LoVo (cell line): ENCODE measurements around the gene RABGAP1L.
"Not testable (repeated sequence)": the region's sequence is repeated elsewhere in the genome, so short reads cannot be mapped to it uniquely, and the experiment has no call there.

Experiments used
- DNase-seq: peaks from one replicate; pipeline ENCODE4 v3.0.0-alpha.2; 2016; ENCODE audit warnings: low spot score

The RABGAP1L gene

DNA sequence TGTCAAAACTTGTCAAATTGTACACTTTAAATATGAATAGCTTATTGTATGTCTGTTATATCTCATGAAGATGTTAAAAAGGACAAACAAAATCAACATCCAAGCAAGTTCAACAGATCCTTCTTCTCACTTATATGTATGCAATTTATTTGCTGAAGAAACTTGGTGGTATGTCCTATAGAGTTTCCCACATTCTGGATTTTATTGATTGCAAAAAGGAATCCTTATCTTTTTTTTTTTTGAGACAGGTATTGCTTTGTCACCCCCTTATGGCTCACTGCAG is 5.6 kb upstream of the RABGAP1L start:
- DNase-seq, result no peak

DNA sequence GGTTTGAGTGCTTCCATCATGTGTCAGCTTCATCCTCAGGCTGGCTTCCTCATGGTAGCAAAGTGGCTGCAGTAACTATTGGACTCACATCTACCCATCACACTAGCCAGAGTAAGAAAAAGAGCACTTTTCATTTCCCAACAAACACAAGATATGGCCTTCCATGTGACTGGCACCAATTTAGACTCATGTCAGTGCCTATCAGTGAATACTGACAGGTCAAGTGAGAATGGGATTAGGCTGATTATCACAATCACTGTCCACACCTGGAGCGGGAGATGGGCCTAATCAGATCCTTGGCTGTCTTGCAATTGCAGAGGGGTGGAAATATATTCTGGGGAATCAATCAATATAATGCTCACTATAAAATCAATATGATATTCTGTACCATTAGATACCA is 2.9 kb upstream of the RABGAP1L start:
- DNase-seq, result no peak

DNA sequence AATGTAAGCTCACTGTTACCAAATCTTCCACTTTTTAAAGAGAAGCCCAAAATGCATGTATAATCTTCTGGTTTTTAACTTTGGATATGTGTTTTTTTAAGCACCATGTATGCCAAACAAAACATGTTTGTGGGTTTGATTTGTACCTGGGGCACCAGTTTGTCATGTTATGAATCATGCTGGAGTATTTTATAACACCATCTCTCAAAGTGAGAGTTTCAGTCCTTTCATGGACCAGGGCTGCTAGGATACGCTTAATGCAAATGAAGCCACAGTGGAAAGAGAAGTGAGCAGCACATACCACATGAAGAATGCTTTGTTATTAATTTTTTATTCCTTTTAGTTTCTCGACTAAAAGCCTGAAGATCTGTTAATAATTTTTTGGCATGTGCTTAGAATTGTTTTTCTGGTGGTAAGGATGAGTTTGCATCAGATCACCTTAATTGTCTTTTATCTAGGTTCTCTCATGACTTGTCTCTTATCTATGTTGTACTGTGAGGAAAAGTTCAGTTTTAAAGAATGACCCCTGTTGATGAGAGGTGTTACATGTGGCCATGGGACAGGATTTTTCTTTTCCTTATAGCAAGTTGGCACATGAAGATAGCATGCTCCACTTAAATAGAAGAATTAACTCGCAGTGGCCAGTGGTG is 2.0 kb upstream of the RABGAP1L start:
- DNase-seq, result no peak

DNA sequence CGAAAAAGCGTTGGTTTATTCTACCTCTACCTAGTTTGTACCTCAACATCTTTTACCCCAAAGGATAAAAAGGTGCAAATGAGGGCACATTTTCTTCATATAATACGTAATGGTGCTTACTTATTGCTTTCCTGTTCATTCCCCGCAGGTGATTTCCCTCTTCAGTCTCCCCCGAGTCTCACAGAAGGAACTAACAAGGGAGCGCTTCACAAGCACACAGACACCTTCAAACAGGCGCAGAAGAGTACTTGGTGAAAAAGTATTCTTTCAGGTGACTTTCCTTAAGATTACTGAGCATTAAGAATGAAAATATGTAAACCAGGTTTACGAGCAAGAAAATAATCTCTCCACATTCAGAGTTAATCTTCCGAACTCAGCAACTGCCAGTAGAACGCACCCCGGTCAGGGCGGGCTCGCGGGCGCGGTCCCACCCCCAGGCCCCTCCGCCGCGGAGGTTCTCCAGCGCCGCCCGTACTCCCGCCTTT is 511 bp upstream of the RABGAP1L start:
- DNase-seq, result no peak

GRCh38 chr1:174160109-174160473 is 771 bp downstream of the RABGAP1L start:
- DNase-seq, result peak; percentile 55

DNA sequence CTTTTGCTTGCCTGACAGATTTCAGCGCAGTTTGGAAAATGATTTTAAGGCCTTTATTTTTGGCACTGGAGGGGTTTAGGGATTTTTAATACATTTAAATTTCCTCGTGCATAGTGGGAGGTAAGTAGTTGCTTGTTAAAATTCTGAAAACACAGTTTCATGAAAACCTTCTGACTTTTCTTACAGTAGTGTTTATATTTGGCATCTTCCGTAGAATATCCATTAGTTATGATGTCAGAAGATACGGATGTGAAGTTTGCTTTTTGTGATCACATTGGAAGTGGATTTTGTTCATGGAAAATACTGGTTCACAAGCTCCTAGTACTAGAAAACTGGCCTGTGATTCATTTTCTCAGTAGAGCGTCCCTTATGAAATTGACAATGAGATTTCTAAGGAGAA is 1.3 kb downstream of the RABGAP1L start:
- DNase-seq, result no peak

DNA sequence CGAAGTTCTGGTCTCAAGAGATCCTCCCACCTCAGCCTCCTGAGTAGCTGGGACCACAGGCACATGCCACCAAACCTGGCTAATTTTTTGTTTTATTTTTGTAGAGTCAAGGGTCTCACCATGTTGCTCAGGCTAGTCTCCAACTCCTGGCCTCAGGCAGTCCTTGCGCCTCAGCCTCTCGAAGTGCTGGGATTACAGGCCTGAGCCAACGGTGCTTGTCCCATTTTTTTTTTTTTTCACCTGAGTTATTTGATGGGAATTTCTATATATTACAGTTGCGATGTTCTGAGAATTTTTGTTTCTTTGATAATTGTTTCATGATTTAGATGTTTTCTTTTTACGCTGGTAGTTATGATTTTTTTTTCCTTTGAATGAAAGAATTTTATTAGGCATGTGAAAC is 2.5 kb downstream of the RABGAP1L start:
- DNase-seq, result no peak

DNA sequence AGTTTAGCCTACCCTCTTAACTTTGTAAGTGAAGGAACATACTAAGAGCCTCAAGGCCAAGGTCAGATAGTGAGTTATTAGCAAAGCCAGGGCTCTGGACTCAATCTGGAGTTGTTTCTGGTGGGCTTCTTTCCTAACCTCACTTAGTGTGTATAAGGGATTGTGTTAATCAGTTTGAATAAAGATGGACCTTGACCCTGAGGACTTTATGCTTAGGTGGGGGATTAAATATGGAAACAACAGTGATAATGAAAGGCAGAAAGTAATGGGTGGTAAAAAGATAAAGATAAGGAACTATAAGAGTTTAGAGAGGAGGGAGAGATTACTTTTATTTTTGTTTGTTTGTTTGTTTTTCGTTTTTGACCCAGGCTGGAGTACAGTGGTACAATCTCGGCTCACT is 5.5 kb downstream of the RABGAP1L start:
- no peak for DNase-seq

DNA sequence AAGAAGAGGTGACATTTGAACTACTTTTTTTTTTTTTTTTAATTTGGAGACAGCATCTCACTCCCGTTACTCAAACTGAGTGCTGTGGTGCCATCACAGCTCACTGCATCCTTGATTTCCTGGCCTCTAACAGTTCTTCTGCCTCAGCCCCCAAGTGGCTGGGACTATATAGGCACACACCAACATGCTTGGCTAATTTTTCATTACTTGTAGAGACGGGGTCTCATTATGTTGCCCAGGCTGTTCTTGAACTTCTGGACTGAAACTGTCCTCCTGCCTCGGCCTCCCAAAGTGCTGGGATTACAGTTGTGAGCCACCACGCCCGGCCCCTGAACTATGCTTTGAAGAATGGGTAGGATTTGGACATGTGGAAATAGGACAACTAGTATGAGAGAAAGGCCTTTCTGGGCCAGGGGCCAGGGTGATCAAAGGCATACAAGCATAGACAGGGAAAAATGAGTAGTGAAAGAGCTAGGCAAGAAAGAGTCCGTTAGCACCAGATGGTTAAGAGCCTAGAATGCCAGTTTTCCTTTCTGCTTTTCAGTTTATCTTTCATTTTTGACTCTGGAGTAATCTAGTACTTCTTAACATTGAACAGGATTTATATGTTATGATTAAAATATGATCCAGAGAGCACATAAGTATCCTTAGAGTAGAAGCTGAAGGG is 6.3 kb downstream of the RABGAP1L start:
- no peak for DNase-seq

DNA sequence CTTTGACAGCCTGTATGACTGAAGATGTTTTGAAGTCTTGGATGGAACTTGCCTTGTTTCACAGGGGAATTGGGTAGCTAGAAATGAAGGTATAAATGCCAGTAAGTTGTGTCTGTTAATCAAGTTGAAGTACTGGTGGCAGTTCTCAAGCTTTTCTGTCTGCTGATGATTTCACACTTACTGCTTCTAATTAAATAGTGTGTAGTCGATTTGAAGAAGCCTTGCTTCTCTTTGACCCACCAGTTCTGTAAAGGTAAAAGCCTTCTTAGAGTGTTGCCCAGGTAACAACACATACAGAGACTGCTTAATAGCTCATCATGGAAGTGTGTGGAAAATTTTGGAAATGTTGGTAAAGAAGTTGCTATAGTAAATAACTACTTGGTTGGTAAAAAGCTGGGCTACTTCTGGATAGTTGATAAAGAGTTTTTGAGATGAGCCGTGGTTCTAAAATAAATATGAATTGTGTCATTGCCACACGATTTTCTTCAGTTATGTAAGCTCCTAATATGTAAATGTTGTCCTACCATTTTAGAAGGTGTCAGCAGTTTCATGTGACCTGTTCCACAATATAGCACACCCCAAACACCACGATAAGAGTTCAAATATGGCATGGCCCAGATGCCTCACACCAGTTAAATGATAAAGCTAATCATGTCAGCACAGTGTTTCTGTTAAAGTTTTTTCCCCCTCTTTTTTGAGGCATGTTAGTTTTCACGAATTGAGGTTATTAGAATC is 7.4 kb downstream of the RABGAP1L start:
- no peak for DNase-seq

- no peak for DNase-seq
These were observed 8.0 kb downstream of the RABGAP1L start for GRCh38 chr1:174167265-174167803.

GRCh38 chr1:174169342-174169741 is 10.0 kb downstream of the RABGAP1L start:
- no peak for DNase-seq

- DNase-seq, result no peak
These were observed 11.8 kb downstream of the RABGAP1L start for GRCh38 chr1:174171073-174171472.

- no peak for DNase-seq
These were observed 15.4 kb downstream of the RABGAP1L start for GRCh38 chr1:174174461-174175329.

- not testable (repeated sequence) for DNase-seq
These were observed 19.1 kb downstream of the RABGAP1L start for GRCh38 chr1:174178459-174178858.

GRCh38 chr1:174189428-174190062 is 30.2 kb downstream of the RABGAP1L start:
- no peak for DNase-seq

GRCh38 chr1:174190691-174191199 is 31.4 kb downstream of the RABGAP1L start:
- no peak for DNase-seq

GRCh38 chr1:174191349-174191862 is 32.1 kb downstream of the RABGAP1L start:
- peak; percentile 31 for DNase-seq

DNA sequence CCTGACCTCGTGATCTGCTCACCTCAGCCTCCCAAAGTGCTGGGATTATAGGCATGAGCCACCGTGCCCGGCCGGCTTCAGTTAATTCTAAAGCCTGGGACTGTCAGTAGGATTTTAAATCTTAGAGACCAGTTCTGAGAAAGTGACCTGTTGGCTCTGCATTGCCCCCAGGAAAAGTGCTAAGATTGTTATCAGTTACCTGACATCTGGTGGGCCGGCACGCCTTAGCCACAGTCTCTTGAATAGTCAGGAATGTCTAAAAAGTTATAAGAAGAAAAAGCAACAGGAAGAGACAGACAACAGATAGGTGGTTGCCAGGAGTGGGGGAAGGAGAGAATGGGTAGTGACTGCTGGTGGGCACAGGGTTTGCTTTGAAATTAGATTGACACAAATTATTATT is 35.1 kb downstream of the RABGAP1L start:
- DNase-seq, result no peak

DNA sequence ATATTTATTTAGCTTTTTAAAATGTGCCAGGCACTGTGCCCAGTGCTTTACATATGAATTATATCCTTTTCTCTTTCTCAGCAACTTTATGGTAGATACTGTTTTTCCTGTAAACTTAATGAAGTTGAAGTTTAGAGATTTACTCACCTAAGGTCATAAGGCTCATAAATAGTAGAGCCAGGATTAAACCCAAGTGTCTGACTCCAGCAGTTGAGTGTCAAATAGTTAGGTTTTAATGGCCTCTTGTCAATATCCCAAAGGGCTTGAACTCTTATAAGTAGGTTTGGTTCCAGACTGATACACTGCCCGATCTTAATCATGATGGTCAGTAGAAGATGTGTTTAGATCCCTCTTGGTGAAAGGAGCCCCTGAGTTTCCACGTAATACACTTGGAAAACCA is 37.8 kb downstream of the RABGAP1L start:
- no peak for DNase-seq

- no peak for DNase-seq
These were observed 38.2 kb downstream of the RABGAP1L start for GRCh38 chr1:174197547-174197946.
